Measurements from ENCODE around the gene ARHGAP1. TPM values are rescaled to one million over a fixed set of nuclear protein-coding genes. Genes with fewer than 3 reads are reported as not detected.

Gene ARHGAP1
- 10 to 100 TPM; 30.8 to 57.9 (median 47.7) TPM for total RNA-seq

- Histone ChIP-seq H3K9me3 (no peaks in the 10 kb centered on the region), H3K27ac (peak within 1 kb of the TSS; percentile 86 to 92 (median 88)), H3K36me3 (peaks cover 26 to 30% of the 10 kb centered on the region in 2 donors), H3K27me3 (no peaks in the 10 kb centered on the region), H3K4me1 (peaks cover 16 to 34% of the 10 kb centered on the region in 2 donors), H3K4me3 (replicated peaks in 1 of 3) (peak within 1 kb of the TSS; percentile 76 to 93 (median 89))
- peak; percentile 99 to 100 for DNase-seq
- TF ChIP-seq POLR2A (IDR thresholded peaks at IDR 0.05), result peak in 1 of 2 donors; percentile 73
- TF ChIP-seq, protein P1, sequence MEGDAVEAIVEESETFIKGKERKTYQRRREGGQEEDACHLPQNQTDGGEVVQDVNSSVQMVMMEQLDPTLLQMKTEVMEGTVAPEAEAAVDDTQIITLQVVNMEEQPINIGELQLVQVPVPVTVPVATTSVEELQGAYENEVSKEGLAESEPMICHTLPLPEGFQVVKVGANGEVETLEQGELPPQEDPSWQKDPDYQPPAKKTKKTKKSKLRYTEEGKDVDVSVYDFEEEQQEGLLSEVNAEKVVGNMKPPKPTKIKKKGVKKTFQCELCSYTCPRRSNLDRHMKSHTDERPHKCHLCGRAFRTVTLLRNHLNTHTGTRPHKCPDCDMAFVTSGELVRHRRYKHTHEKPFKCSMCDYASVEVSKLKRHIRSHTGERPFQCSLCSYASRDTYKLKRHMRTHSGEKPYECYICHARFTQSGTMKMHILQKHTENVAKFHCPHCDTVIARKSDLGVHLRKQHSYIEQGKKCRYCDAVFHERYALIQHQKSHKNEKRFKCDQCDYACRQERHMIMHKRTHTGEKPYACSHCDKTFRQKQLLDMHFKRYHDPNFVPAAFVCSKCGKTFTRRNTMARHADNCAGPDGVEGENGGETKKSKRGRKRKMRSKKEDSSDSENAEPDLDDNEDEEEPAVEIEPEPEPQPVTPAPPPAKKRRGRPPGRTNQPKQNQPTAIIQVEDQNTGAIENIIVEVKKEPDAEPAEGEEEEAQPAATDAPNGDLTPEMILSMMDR (IDR thresholded peaks at IDR 0.05), result peak in 1 of 6 experiments; percentile 5
- intact Hi-C loops (cut with DNase I), result no loop called here
- 0% methylated on average over 34 to 44 of the region's 44 CpGs for WGBS, 2 donors
Observed at GRCh38 chr11:46700241-46701077, at the start of gene ARHGAP1, which contains the start of gene ZNF408. Gene ARHGAP1 (minus strand): TSS chr11:46700619. CDS start chr11:46696107, 4,512 bp downstream. Gene ZNF408 (plus strand): TSS chr11:46701031. CDS start chr11:46701048, 17 bp downstream.

DNA sequence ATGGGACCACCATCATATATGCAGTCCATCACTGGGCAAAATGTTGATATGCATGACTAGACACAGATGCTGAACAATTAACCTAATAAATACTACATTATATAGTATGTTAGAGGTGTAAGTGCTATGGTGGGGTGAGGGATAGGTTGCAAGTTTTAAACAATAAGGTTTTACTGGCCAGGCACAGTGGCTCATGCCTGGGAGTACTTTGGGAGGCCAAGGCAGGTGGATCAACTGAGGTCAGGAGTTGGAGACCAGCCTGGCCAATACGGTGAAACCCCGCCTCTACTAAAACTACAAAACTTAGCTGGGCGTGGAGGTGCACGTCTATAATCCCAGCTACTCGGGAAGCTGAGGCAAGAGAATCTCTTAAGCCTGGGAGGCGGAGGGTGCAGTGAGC lies 46.7 kb upstream of the ARHGAP1 start:
- Histone ChIP-seq H3K27ac (no peak overlapping the region), H3K9me3 (no peaks in the 10 kb centered on the region), H3K4me1 (no peaks in the 10 kb centered on the region), H3K27me3 (no peaks in the 10 kb centered on the region), H3K36me3 (peaks cover 41 to 47% of the 10 kb centered on the region in 2 donors), H3K4me3 (replicated peaks in 1 of 3) (no peak overlapping the region)
- 92 to 98% methylated on average over 6 of the region's 6 CpGs for WGBS, 2 donors
- TF ChIP-seq POLR2A (IDR thresholded peaks at IDR 0.05), result no peak
- TF ChIP-seq, protein P1 (IDR thresholded peaks at IDR 0.05), result no peak
- intact Hi-C loops (cut with DNase I), result no loop called here
- no peak for DNase-seq

DNA sequence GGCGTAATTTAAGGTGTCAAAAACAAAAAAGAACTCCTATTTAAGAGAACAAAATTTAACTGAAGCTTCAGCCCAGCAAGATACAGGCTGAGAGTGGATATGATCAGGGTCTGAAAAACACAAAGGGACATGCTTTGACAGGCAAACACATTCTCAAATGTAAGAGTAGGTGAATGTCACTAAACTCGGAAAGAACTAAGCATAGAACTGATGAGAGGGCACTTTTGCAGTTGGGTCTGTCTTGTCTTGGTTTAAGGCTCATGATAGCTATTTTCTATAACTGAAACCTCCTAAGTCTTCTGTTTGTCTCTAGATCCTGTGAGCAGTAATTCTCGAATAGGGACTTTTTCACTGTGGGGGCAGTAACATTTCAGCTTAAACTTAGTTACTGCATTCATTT lies 45.6 kb upstream of the ARHGAP1 start:
- no peaks in the 10 kb centered on the region for H3K27me3 ChIP-seq
- TF ChIP-seq POLR2A (IDR thresholded peaks at IDR 0.05), result no peak
- TF ChIP-seq, protein P1 (IDR thresholded peaks at IDR 0.05), result no peak
- peaks cover 34 to 39% of the 10 kb centered on the region in 2 donors for H3K36me3 ChIP-seq
- WGBS, 2 donors, result 93 to 95% methylated on average over 3 of the region's 3 CpGs
- no peaks in the 10 kb centered on the region for H3K9me3 ChIP-seq
- H3K27ac ChIP-seq, result no peak overlapping the region
- H3K4me1 ChIP-seq, result no peaks in the 10 kb centered on the region
- H3K4me3 ChIP-seq (replicated peaks in 1 of 3), result no peak overlapping the region
- no peak for DNase-seq
- intact Hi-C loops (cut with DNase I), result no loop called here

GRCh38 chr11:46745328-46745727 lies 44.9 kb upstream of the ARHGAP1 start:
- TF ChIP-seq, protein P1 (IDR thresholded peaks at IDR 0.05), result no peak
- TF ChIP-seq POLR2A (IDR thresholded peaks at IDR 0.05), result no peak
- 79 to 96% methylated on average over 1 of the region's 1 CpG for WGBS, 2 donors
- H3K27me3 ChIP-seq, result no peaks in the 10 kb centered on the region
- DNase-seq, result no peak
- H3K9me3 ChIP-seq, result no peaks in the 10 kb centered on the region
- intact Hi-C loops (cut with DNase I), result no loop called here
- H3K4me1 ChIP-seq, result no peaks in the 10 kb centered on the region
- no peak overlapping the region for H3K27ac ChIP-seq
- no peak overlapping the region for H3K4me3 ChIP-seq (replicated peaks in 1 of 3)
- H3K36me3 ChIP-seq, result peaks cover 28 to 32% of the 10 kb centered on the region in 2 donors

Data from thyroid gland (tissue), 4 donors.